H9 (cell line): ENCODE measurements around the gene NLN. TPM values are rescaled to one million over a fixed set of nuclear protein-coding genes. Genes with fewer than 3 reads are reported as not detected.
A peak's percentile ranks its signal among the peaks of the same experiment; 100 is the strongest.

Experiments
- DNase-seq: peaks from one replicate; pipeline ENCODE4 v3.0.0-alpha.2; 2017
- H2AFZ ChIP-seq: one replicate; pipeline ENCODE4 v1.6.1; 2013; ENCODE audit warnings: mild to moderate bottlenecking, low read length, control low read depth, moderate library complexity
- H2AK5ac ChIP-seq: 2 replicates; pipeline ENCODE4 v1.6.1; 2013; ENCODE audit warnings: low read length, control low read depth, mixed read lengths; ENCODE audit not compliant: insufficient read length
- H2BK120ac ChIP-seq: one replicate; pipeline ENCODE4 v1.6.1; 2013; ENCODE audit warnings: low read depth, mild to moderate bottlenecking, low read length, control low read depth, inconsistent platforms; ENCODE audit not compliant: poor library complexity, severe bottlenecking
- H2BK12ac ChIP-seq: 2 replicates; pipeline ENCODE4 v1.6.1; 2013; ENCODE audit warnings: low read length, control low read depth, mixed read lengths, low read depth; ENCODE audit not compliant: insufficient read length
- H2BK15ac ChIP-seq: 2 replicates; pipeline ENCODE4 v1.6.1; 2013; ENCODE audit warnings: low read depth, low read length, control low read depth
- H2BK20ac ChIP-seq: one replicate; pipeline ENCODE4 v1.6.1; 2013; ENCODE audit warnings: low read depth, mild to moderate bottlenecking, low read length, control low read depth, inconsistent platforms; ENCODE audit not compliant: poor library complexity, severe bottlenecking
- H2BK5ac ChIP-seq: 2 replicates; pipeline ENCODE4 v1.6.1; 2013; ENCODE audit warnings: low read length, control low read depth, mixed read lengths; ENCODE audit not compliant: insufficient read length
- H3K14ac ChIP-seq: 2 replicates; pipeline ENCODE4 v1.6.1; 2013; ENCODE audit warnings: low read length, control low read depth; ENCODE audit not compliant: insufficient read depth
- H3K18ac ChIP-seq: 2 replicates; pipeline ENCODE4 v1.6.1; 2013; ENCODE audit warnings: low read depth, mild to moderate bottlenecking, mixed read lengths, low read length, control low read depth; ENCODE audit not compliant: insufficient read length
- H3K23ac ChIP-seq: 2 replicates; pipeline ENCODE4 v1.6.1; 2013; ENCODE audit warnings: low read length, control low read depth, mixed read lengths, low read depth; ENCODE audit not compliant: insufficient read length
- H3K23me2 ChIP-seq: 2 replicates; pipeline ENCODE4 v1.6.1; 2013; ENCODE audit warnings: low read depth, mild to moderate bottlenecking, mixed read lengths, low read length, control low read depth; ENCODE audit not compliant: insufficient read length, poor library complexity, severe bottlenecking
- H3K27ac ChIP-seq: 2 replicates; pipeline ENCODE4 v1.5.1; 2013; ENCODE audit warnings: low read length, control low read depth, mixed read lengths, low read depth; ENCODE audit not compliant: insufficient read length
- H3K27me3 ChIP-seq: 2 replicates; pipeline ENCODE4 v1.6.1; 2013; ENCODE audit warnings: low read length, control low read depth, inconsistent platforms; ENCODE audit not compliant: insufficient read depth
- H3K4ac ChIP-seq: 2 replicates; pipeline ENCODE4 v1.6.1; 2013; ENCODE audit warnings: low read depth, mild to moderate bottlenecking, control low read depth, inconsistent platforms, low read length, moderate library complexity
- H3K4me1 ChIP-seq: 2 replicates; pipeline ENCODE4 v1.6.1; 2013; ENCODE audit warnings: low read length, control low read depth, inconsistent platforms; ENCODE audit not compliant: insufficient read depth
- H3K4me2 ChIP-seq: 2 replicates; pipeline ENCODE4 v1.6.1; 2013; ENCODE audit warnings: low read length, control low read depth, mixed read lengths; ENCODE audit not compliant: insufficient read length, insufficient read depth
- H3K56ac ChIP-seq: 2 replicates; pipeline ENCODE4 v1.6.1; 2013; ENCODE audit warnings: low read depth, mild to moderate bottlenecking, mixed read lengths, low read length, control low read depth; ENCODE audit not compliant: insufficient read length
- H3K79me1 ChIP-seq: 2 replicates; pipeline ENCODE4 v1.6.1; 2013; ENCODE audit warnings: low read depth, mild to moderate bottlenecking, moderate library complexity, low read length, control low read depth, inconsistent platforms; ENCODE audit not compliant: insufficient read depth, poor library complexity, severe bottlenecking
- H3K79me2 ChIP-seq: 2 replicates; pipeline ENCODE4 v1.6.1; 2013; ENCODE audit warnings: low read length, control low read depth, inconsistent platforms; ENCODE audit not compliant: insufficient read depth
- H3K9ac ChIP-seq: 2 replicates; pipeline ENCODE4 v1.6.1; 2013; ENCODE audit warnings: low read length, control low read depth, mixed read lengths; ENCODE audit not compliant: insufficient read length; ENCODE audit errors: extremely low read depth
- H3K9me3 ChIP-seq: one replicate; pipeline ENCODE4 v1.6.1; 2013; ENCODE audit warnings: low read depth, low read length, inconsistent platforms; ENCODE audit not compliant: control insufficient read depth
- H3T11ph ChIP-seq: one replicate; pipeline ENCODE4 v1.6.1; 2013; ENCODE audit warnings: mild to moderate bottlenecking, low read length, control low read depth, inconsistent platforms
- H4K20me1 ChIP-seq: one replicate; pipeline ENCODE4 v1.6.1; 2013; ENCODE audit not compliant: control insufficient read depth, insufficient read length, insufficient read depth
- H4K5ac ChIP-seq: 2 replicates; pipeline ENCODE4 v1.6.1; 2013; ENCODE audit warnings: low read depth, mild to moderate bottlenecking, mixed read lengths, low read length, control low read depth; ENCODE audit not compliant: insufficient read length
- H4K8ac ChIP-seq: replicated peaks from 2 replicates; pipeline ENCODE4 v1.6.1; 2013; ENCODE audit warnings: low read length, control low read depth, mixed read lengths, low read depth; ENCODE audit not compliant: insufficient read length
- H4K91ac ChIP-seq: 2 replicates; pipeline ENCODE4 v1.6.1; 2013; ENCODE audit warnings: low read depth, mild to moderate bottlenecking, moderate library complexity, mixed read lengths, low read length, control low read depth; ENCODE audit not compliant: insufficient read length
- H3K27ac Mint-ChIP-seq, 3 experiments: 2 replicates in 2 of 3; 3 replicates in 1 of 3; pipeline ENCODE4 v1.8.0; 2020 to 2021; ENCODE audit warnings: mixed read lengths in 3 of 3, mild to moderate bottlenecking in 1 of 3, moderate library complexity in 1 of 3
- H3K27me3 Mint-ChIP-seq: 2 replicates; pipeline ENCODE4 v1.8.0; 2021; ENCODE audit warnings: low read depth, mild to moderate bottlenecking, moderate library complexity, mixed read lengths
- H3K36me3 Mint-ChIP-seq, 3 experiments: 2 replicates in 2 of 3; 3 replicates in 1 of 3; pipeline ENCODE4 v1.8.0; 2020 to 2021; ENCODE audit warnings: low read depth in 3 of 3, mixed read lengths in 3 of 3; ENCODE audit not compliant: insufficient read depth in 1 of 3
- H3K4me1 Mint-ChIP-seq, 2 experiments: 2 replicates each; pipeline ENCODE4 v1.8.0; 2020; ENCODE audit warnings: mixed read lengths in 2 of 2
- H3K4me3 Mint-ChIP-seq, 2 experiments: 2 replicates in 1 of 2; 3 replicates in 1 of 2; pipeline ENCODE4 v1.8.0; 2020 to 2021; ENCODE audit warnings: mild to moderate bottlenecking in 2 of 2, mixed read lengths in 2 of 2, moderate library complexity in 1 of 2
- H3K9me3 Mint-ChIP-seq, 2 experiments: 2 replicates in 1 of 2; 3 replicates in 1 of 2; pipeline ENCODE4 v1.8.0; 2020; ENCODE audit warnings: mild to moderate bottlenecking in 2 of 2, mixed read lengths in 2 of 2, moderate library complexity in 1 of 2
- WGBS: extraction: QIAGEN DNeasy Blood & Tissue Kit; methylation state at CpG from one replicate; pipeline ENCODE4 v1.1.7; 2013; ENCODE audit warnings: missing lambda C conversion rate, low lambda C conversion rate, mixed read lengths; ENCODE audit not compliant: insufficient read length; ENCODE audit errors: extremely low coverage; 5-methylcytosine and 5-hydroxymethylcytosine counted together
- total RNA-seq: library from RNA; stranded (reverse); gene quantifications from 2 replicates; pipeline ENCODE4 v1.2.1, GENCODE V29; 2021
- TF ChIP-seq, protein P1 (sequence below): fragments of 200-600 bp; sonication (generic); conservative IDR thresholded peaks from 3 replicates; pipeline ENCODE4 v1.8.0; 2021; ENCODE audit warnings: antibody characterized with exemption, mild to moderate bottlenecking

NLN gene
- total RNA-seq, 1 experiment from 2014 or later: 137 TPM

DNA sequence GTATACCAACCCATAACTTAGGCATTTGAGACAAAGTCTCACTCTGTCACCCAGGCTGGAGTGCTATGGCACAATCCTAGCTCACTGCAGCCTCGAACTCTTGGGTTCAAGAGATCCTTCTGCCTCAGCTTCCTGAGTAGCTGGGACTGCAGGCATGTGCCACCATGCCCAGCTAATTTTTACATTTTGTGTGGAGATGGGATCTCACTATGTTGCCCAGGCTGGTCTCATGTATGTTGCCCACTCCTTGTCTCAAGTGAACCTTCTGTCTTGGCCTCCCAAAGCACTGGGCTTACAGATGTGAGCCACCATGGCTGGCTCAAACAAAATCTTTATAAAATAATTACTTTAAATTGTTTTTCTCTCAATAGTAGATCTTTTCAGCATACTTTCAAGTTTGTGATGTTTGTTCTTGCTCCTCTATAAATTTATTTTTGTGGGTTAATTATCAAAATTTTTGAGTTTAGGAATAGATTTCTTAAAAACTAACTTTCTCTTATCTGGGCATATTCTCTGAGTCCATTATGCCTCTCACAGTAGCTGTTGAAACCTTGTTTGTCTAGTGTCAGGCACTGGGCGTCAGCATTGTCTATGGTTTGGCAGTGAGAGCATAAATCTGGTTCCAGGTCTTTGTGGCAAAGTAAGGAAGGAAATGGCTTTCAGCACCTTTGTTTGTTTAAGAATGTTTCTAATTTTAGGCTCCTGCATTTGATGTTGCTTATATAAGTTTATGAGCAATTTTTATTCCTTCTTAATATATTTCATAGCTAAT, 38.7 kb downstream of the NLN start:
- DNase-seq: no peak
- no peak overlapping the region for H2AK5ac ChIP-seq
- no peak overlapping the region for H2BK12ac ChIP-seq
- no peaks in the 10 kb centered on the region for H3K4me1 ChIP-seq
- no peak overlapping the region for H3K27ac ChIP-seq
- H3K79me1 ChIP-seq: peaks cover 12% of the 10 kb centered on the region
- no peaks in the 10 kb centered on the region for H3K4me1 Mint-ChIP-seq
- no peak overlapping the region for H3K9ac ChIP-seq
- no peak overlapping the region for H4K5ac ChIP-seq
- H3K36me3 Mint-ChIP-seq: peaks cover 27 to 42% (median 39%) of the 10 kb centered on the region in 3 experiments; a peak in 6 of 7 replicates
- H4K91ac ChIP-seq: no peak overlapping the region
- H2BK15ac ChIP-seq: no peak overlapping the region
- peaks cover 2% of the 10 kb centered on the region; the same call in 1 of the 2 replicates for H3K79me2 ChIP-seq
- H3K27ac Mint-ChIP-seq: no peak overlapping the region
- H3K18ac ChIP-seq: no peak overlapping the region
- H3K9me3 Mint-ChIP-seq: no peaks in the 10 kb centered on the region
- H2AFZ ChIP-seq: no peak overlapping the region
- no peak overlapping the region for H3K4me2 ChIP-seq
- no peaks in the 10 kb centered on the region for H3K9me3 ChIP-seq
- no peak overlapping the region for H3K4me3 Mint-ChIP-seq
- H3K23me2 ChIP-seq: no peaks in the 10 kb centered on the region
- H3T11ph ChIP-seq: no peak overlapping the region
- H3K27me3 Mint-ChIP-seq: no peaks in the 10 kb centered on the region
- WGBS: no CpG with 5 or more reads among the region's 2 CpGs
- H3K14ac ChIP-seq: no peak overlapping the region
- no peaks in the 10 kb centered on the region for H4K20me1 ChIP-seq
- H2BK20ac ChIP-seq: no peak overlapping the region
- no peak overlapping the region for H4K8ac ChIP-seq
- TF ChIP-seq, protein P1, sequence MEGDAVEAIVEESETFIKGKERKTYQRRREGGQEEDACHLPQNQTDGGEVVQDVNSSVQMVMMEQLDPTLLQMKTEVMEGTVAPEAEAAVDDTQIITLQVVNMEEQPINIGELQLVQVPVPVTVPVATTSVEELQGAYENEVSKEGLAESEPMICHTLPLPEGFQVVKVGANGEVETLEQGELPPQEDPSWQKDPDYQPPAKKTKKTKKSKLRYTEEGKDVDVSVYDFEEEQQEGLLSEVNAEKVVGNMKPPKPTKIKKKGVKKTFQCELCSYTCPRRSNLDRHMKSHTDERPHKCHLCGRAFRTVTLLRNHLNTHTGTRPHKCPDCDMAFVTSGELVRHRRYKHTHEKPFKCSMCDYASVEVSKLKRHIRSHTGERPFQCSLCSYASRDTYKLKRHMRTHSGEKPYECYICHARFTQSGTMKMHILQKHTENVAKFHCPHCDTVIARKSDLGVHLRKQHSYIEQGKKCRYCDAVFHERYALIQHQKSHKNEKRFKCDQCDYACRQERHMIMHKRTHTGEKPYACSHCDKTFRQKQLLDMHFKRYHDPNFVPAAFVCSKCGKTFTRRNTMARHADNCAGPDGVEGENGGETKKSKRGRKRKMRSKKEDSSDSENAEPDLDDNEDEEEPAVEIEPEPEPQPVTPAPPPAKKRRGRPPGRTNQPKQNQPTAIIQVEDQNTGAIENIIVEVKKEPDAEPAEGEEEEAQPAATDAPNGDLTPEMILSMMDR: no peak
- no peaks in the 10 kb centered on the region for H3K27me3 ChIP-seq
- no peak overlapping the region for H3K23ac ChIP-seq
- H3K4ac ChIP-seq: no peak overlapping the region
- H2BK120ac ChIP-seq: no peak overlapping the region
- H3K56ac ChIP-seq: no peak overlapping the region
- H2BK5ac ChIP-seq: peak overlapping the region; percentile 53
